Thoracic aorta (tissue), 2 donors: ENCODE results near the gene NPNT. TPM values are rescaled to one million over a fixed set of nuclear protein-coding genes. Genes with fewer than 3 reads are reported as not detected.

Experiments used
- ATAC-seq: fragments of 150-250 bp; one replicate; pipeline ENCODE4 v1.8.0; 2017; ENCODE audit warnings: low read depth; ENCODE audit not compliant: insufficient number of reproducible peaks, low FRiP score
- DNase-seq: peaks from one replicate; pipeline ENCODE4 v3.0.0-alpha.2; 2020; ENCODE audit warnings: low spot score
- H3K27ac ChIP-seq, 2 donors: fragments of 200-600 bp; sonication (generic); 1 replicate in 1 of 2; 2 replicates in 1 of 2; pipeline ENCODE4 v1.5.1; 2016; ENCODE audit warnings: mild to moderate bottlenecking in 2 of 2, moderate library complexity in 2 of 2
- H3K27me3 ChIP-seq: fragments of 200-600 bp; sonication (generic); replicated peaks from 2 replicates; pipeline ENCODE4 v1.6.0; 2016; ENCODE audit warnings: mild to moderate bottlenecking; ENCODE audit not compliant: insufficient read depth
- H3K36me3 ChIP-seq: fragments of 200-600 bp; sonication (generic); one replicate; pipeline ENCODE4 v1.5.1; 2016
- H3K4me1 ChIP-seq, 2 donors: fragments of 200-600 bp; sonication (generic); 1 replicate in 1 of 2; 2 replicates in 1 of 2; pipeline versions ENCODE4 v1.5.1 to v1.6.0; 2016; ENCODE audit warnings: low read depth in 2 of 2, mild to moderate bottlenecking in 1 of 2; ENCODE audit not compliant: control insufficient read depth in 1 of 2
- H3K4me3 ChIP-seq: fragments of 200-600 bp; sonication (generic); 2 replicates; pipeline ENCODE4 v1.5.1; 2016; ENCODE audit warnings: mild to moderate bottlenecking
- H3K9me3 ChIP-seq: fragments of 200-600 bp; sonication (generic); 2 replicates; pipeline ENCODE4 v1.5.1; 2016
- CTCF ChIP-seq: fragments of 200-600 bp; sonication (generic); IDR thresholded peaks from one replicate; pipeline ENCODE4 v1.5.1; 2019; ENCODE audit warnings: antibody characterized with exemption
- total RNA-seq, 2 donors: library from RNA; depleted of rRNA; stranded (reverse); fragments of >200 nt; gene quantifications; one replicate each; pipeline versions ENCODE4 v1.1.0 to v1.2.3, GENCODE V29; 2016

The NPNT gene
- total RNA-seq, 2 donors from 2014 or later = 167 to 240 TPM

- no peaks in the 10 kb centered on the region for H3K9me3 ChIP-seq
- no peak for TF ChIP-seq CTCF
- no peak overlapping the region for H3K27ac ChIP-seq
- ATAC-seq = no peak
- no peak overlapping the region for H3K4me3 ChIP-seq
- peaks cover 2 to 15% of the 10 kb centered on the region in 2 donors for H3K4me1 ChIP-seq
- no peaks in the 10 kb centered on the region for H3K27me3 ChIP-seq
- no peaks in the 10 kb centered on the region for H3K36me3 ChIP-seq
- DNase-seq = no peak
These were observed 16.6 kb upstream of the NPNT start for GRCh38 chr4:105878668-105879067.

- Histone ChIP-seq H3K4me1 (no peaks in the 10 kb centered on the region), H3K4me3 (no peak overlapping the region), H3K9me3 (no peaks in the 10 kb centered on the region), H3K27me3 (no peaks in the 10 kb centered on the region), H3K36me3 (no peaks in the 10 kb centered on the region), H3K27ac (no peak overlapping the region)
- DNase-seq = no peak
- ATAC-seq = no peak
- no peak for TF ChIP-seq CTCF
These were observed 7.8 kb upstream of the NPNT start for GRCh38 chr4:105887508-105887907.

GRCh38 chr4:105895583-105896460 is 551 bp downstream of the NPNT start:
- peak; percentile 29 for TF ChIP-seq CTCF
- ATAC-seq = no peak
- Histone ChIP-seq H3K27ac (peak overlapping the region; percentile 87), H3K36me3 (no peaks in the 10 kb centered on the region), H3K27me3 (no peaks in the 10 kb centered on the region), H3K4me1 (peaks cover under 1 to 50% of the 10 kb centered on the region in 2 donors), H3K4me3 (peak overlapping the region; percentile 89), H3K9me3 (no peaks in the 10 kb centered on the region)
- no peak for DNase-seq

GRCh38 chr4:105896461-105896942 is 1.2 kb downstream of the NPNT start:
- DNase-seq = no peak
- H3K4me1 ChIP-seq = peaks cover 7 to 57% of the 10 kb centered on the region in 2 donors
- H3K4me3 ChIP-seq = peak overlapping the region; percentile 89
- H3K27me3 ChIP-seq = no peaks in the 10 kb centered on the region
- no peaks in the 10 kb centered on the region for H3K9me3 ChIP-seq
- no peak for TF ChIP-seq CTCF
- peak overlapping the region; percentile 87 for H3K27ac ChIP-seq
- no peak for ATAC-seq
- no peaks in the 10 kb centered on the region for H3K36me3 ChIP-seq

- TF ChIP-seq CTCF = no peak
- Histone ChIP-seq H3K9me3 (no peaks in the 10 kb centered on the region), H3K27ac (peak overlapping the region; percentile 87), H3K4me3 (peak overlapping the region; percentile 89), H3K36me3 (no peaks in the 10 kb centered on the region), H3K4me1 (peaks cover 11 to 61% of the 10 kb centered on the region in 2 donors), H3K27me3 (no peaks in the 10 kb centered on the region)
- ATAC-seq (no peak), DNase-seq (no peak)
These were observed 1.9 kb downstream of the NPNT start for GRCh38 chr4:105896984-105897775.
